GM18909 (cell line): ENCODE measurements around the gene HDGFL3.
"Not testable (repeated sequence)": the region's sequence is repeated elsewhere in the genome, so short reads cannot be mapped to it uniquely, and the experiment has no call there.

Experiments used
- ATAC-seq: cut with Tn5 transposase; IDR thresholded peaks from one replicate; pipeline ENCODE4 v1.9.1; 2021; ENCODE audit warnings: mild to moderate bottlenecking; ENCODE audit not compliant: unreplicated experiment, poor library complexity

The HDGFL3 gene

GRCh38 chr15:83106994-83107840 lies 100.4 kb downstream of the HDGFL3 start, which contains the start of gene TM6SF1:
TM6SF1 (plus strand) TSS chr15:83107645; CDS start chr15:83107681, 36 bp downstream.
- ATAC-seq, result peak; percentile 52

GRCh38 chr15:83105440-83105839 lies 102.2 kb downstream of the HDGFL3 start:
- ATAC-seq, result no peak

DNA sequence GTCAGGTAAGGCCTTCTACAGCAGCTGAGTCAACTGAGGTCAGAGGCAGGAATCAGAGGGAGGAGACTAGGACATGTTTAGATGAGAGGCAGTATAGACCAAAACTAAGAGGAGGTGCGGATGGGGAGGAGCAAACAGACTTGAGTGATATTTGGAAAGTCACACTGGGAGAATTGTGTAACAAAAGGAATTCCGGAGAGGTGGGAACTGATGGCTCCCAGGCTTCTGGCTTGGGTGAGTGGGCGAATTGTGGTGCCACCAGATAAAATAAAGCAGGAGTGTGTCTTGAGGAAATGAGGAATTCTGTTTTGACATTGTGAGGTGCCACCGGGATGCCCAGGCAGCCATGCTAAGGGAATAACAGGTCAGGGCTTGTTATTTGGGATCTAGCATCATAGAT lies 103.5 kb downstream of the HDGFL3 start:
- ATAC-seq, result no peak

- ATAC-seq, result no peak
These were observed 105.3 kb downstream of the HDGFL3 start for GRCh38 chr15:83102346-83102745.

GRCh38 chr15:83100097-83100646 lies 107.5 kb downstream of the HDGFL3 start:
- ATAC-seq, result no peak

- ATAC-seq, result no peak
These were observed 108.3 kb downstream of the HDGFL3 start for GRCh38 chr15:83099290-83099689.

- ATAC-seq, result no peak
These were observed 109.5 kb downstream of the HDGFL3 start for GRCh38 chr15:83098079-83098478.

GRCh38 chr15:83094583-83094982 lies 113.0 kb downstream of the HDGFL3 start:
- ATAC-seq, result no peak

GRCh38 chr15:83092309-83092976 lies 115.2 kb downstream of the HDGFL3 start:
- ATAC-seq, result peak; percentile 85

DNA sequence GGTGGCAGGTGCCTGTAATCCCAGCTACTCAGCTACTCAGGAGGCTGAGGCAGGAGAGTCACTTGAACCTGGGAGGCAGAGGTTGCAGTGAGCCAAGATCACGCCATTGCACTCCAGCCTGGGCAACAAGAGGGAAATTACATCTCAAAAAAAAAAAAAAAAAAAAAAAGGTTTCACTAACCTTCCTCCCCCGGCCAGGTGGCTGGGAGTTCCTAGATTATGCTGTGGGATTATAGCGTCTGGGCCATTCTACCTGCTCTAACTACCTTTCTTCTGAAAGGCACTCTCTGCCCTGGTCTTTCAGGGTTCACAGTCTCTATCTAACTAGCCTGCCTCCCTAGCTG lies 115.7 kb downstream of the HDGFL3 start:
- not testable (repeated sequence) for ATAC-seq

DNA sequence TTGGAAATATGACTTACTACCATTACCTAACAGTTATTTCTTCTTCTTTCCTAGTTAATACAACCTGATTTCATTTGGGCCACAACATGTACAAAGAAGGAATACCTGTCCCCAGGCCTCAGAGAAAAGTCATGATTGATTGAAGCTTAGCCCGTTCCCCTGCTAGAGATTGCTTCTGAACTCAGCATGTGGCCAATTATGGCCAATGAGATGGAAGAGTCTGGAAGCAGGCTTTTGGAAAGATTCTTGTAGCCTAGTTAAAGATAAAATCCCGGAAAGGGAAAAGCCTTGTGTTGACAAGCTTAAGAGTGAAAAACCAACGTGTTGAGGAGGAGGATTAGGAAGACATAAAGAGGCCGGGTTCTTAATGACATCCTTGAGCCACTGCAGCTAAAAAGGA lies 117.2 kb downstream of the HDGFL3 start:
- ATAC-seq, result no peak

GRCh38 chr15:83088876-83089275 lies 118.7 kb downstream of the HDGFL3 start:
- ATAC-seq, result no peak

DNA sequence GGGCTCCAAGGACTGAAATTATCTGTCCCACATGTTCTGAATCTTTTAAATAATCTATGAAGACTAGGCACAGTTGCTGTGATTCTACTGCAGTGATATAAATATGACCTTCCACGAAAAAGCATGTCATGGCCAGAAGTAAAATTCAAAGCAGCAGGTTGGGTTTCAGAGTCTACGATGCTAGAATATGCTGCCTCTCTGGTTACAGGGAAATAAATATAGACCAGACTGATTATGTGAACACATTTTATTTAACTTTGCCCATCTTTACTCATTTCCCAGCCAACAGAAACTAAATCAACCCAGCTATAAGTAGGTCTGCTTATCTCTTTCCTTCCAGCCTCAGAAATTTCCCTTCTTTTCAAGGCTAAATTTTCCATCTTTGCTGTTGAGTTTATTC lies 120.0 kb downstream of the HDGFL3 start:
- ATAC-seq, result no peak

- ATAC-seq, result not testable (repeated sequence)
These were observed 121.6 kb downstream of the HDGFL3 start for GRCh38 chr15:83085864-83086552.

- ATAC-seq, result not testable (repeated sequence)
These were observed 122.2 kb downstream of the HDGFL3 start for GRCh38 chr15:83085461-83085860.

- ATAC-seq, result no peak
These were observed 124.8 kb downstream of the HDGFL3 start for GRCh38 chr15:83082730-83083386.

- ATAC-seq, result no peak
These were observed 126.2 kb downstream of the HDGFL3 start for GRCh38 chr15:83081256-83082014.

DNA sequence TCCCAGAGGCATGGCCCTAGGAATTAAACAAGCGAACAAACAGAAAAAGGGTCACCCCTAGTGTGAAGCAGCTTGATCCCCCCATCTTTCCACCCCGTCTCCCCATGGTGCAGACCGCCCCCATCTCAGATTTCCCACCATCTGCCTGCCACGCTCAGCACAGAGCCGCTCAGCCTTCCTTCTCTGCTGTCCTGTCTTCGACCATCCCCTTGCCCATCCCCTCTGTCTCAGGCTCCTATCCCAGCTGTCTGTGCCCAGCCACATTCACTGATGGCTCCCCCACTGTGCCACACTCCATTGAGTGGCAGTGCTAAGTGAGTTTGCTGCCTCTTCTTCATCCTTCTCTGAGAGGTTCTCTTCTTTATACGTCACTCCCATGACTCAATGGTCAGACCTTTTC lies 128.9 kb downstream of the HDGFL3 start:
- no peak for ATAC-seq
